ENCODE measurements around the gene KATNA1.

KATNA1 gene

DNA sequence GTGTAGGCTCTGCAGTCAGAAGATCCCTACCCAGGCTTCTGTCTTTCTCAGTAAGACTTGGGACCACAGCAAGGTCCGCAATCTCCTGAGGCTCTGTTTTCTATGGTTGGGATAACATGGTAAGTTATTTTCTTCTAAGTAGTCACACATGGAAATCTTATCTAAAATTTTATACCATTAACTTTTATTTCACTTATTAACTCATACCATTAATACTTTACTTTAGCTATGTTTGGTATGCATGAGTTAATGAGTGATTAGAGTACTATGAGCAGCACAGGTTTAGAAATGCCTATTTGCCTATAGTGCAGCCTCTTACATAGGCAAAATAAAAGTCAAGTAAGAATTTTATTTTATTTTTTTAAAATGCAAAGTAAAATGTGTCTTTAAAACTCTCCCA is 55.1 kb downstream of the KATNA1 start:
- no peak overlapping the region for H3K4me3 ChIP-seq (ENCODE audit: insufficient read depth in 1 of 2, low read depth in 1 of 2, low read length in 2 of 2)
- no peak overlapping the region for H3K9ac ChIP-seq (ENCODE audit: low read length)
- H4K91ac ChIP-seq (ENCODE audit: low read length): no peak overlapping the region
- H3K18ac ChIP-seq (ENCODE audit: low read depth in 1 of 2, low read length in 2 of 2): no peak overlapping the region
- no peaks in the 10 kb centered on the region for H3K27me3 ChIP-seq (ENCODE audit: control insufficient read depth in 1 of 2, insufficient read depth in 1 of 2, low read length in 2 of 2)
- H2BK15ac ChIP-seq (ENCODE audit: low read depth, poor library complexity, severe bottlenecking): no peak overlapping the region
- H3K4me2 ChIP-seq (ENCODE audit: low read length, poor library complexity, severe bottlenecking): peak overlapping the region; percentile 40
- H3K36me3 ChIP-seq (ENCODE audit: control insufficient read depth in 1 of 2, insufficient read depth in 2 of 2, low read depth in 1 of 2, low read length in 2 of 2): peaks cover 16 to 82% of the 10 kb centered on the region in 2 experiments
- H3K23ac ChIP-seq (ENCODE audit: low read length in 2 of 2): no peak overlapping the region
- no peak overlapping the region for H3K4ac ChIP-seq (ENCODE audit: low read depth in 1 of 2, low read length in 2 of 2)
- H3K9me3 ChIP-seq (ENCODE audit: control insufficient read depth, low read length): no peaks in the 10 kb centered on the region
- H3K4me1 ChIP-seq (ENCODE audit: control insufficient read depth, insufficient read depth, low read depth, low read length): peaks cover 5% of the 10 kb centered on the region
- H2BK12ac ChIP-seq (ENCODE audit: low read length in 2 of 2): no peak overlapping the region
- no peak overlapping the region for H2BK120ac ChIP-seq (ENCODE audit: low read depth, low read length)
- no peak for DNase-seq
- peaks cover 3% of the 10 kb centered on the region for H3K79me1 ChIP-seq (replicated peaks; ENCODE audit: low read length, poor library complexity, severe bottlenecking)
- no peak overlapping the region for H4K8ac ChIP-seq (ENCODE audit: low read length)
- H2AFZ ChIP-seq (ENCODE audit: low read depth, low read length): no peak overlapping the region
- H2AK5ac ChIP-seq (ENCODE audit: low read length, severe bottlenecking): no peak overlapping the region
- H2BK5ac ChIP-seq (ENCODE audit: low read depth, low read length, poor library complexity, severe bottlenecking): no peak overlapping the region
- peak overlapping the region; percentile 96 for H3K27ac ChIP-seq (ENCODE audit: low read length, poor library complexity, severe bottlenecking)
- no CpG with 5 or more reads among the region's 1 CpG for WGBS
- H3K14ac ChIP-seq (ENCODE audit: low read length in 2 of 2): no peak overlapping the region

DNA sequence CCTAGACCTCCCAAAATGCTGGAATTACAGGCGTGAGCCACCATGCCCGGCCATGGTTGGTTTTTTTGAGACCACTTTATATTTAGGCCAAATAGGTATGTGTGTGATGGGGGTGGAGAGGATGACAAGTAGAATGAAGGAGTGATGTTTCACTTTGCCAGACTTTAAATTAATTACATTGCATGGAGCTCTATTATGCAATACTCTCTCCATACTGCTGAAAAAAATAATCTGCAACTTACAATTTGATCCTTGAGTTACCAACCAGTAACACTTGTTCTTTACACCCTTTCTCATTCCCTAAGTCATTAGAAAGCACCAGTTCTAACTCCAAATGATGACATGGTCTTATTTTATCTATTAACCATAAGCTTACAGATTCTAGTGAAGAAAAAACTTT is 55.5 kb downstream of the KATNA1 start:
- Histone ChIP-seq H3K27me3 (ENCODE audit: control insufficient read depth in 1 of 2, insufficient read depth in 1 of 2, low read length in 2 of 2) (no peaks in the 10 kb centered on the region), H2BK5ac (ENCODE audit: low read depth, low read length, poor library complexity, severe bottlenecking) (no peak overlapping the region), H2BK12ac (ENCODE audit: low read length in 2 of 2) (no peak overlapping the region), H3K4me1 (ENCODE audit: control insufficient read depth, insufficient read depth, low read depth, low read length) (peaks cover 5% of the 10 kb centered on the region), H3K18ac (ENCODE audit: low read depth in 1 of 2, low read length in 2 of 2) (no peak overlapping the region), H3K27ac (ENCODE audit: low read length, poor library complexity, severe bottlenecking) (peak overlapping the region; percentile 88), H3K23ac (ENCODE audit: low read length in 2 of 2) (no peak overlapping the region), H3K9ac (ENCODE audit: low read length) (no peak overlapping the region), H3K4me2 (ENCODE audit: low read length, poor library complexity, severe bottlenecking) (no peak overlapping the region), H3K4me3 (ENCODE audit: insufficient read depth in 1 of 2, low read depth in 1 of 2, low read length in 2 of 2) (no peak overlapping the region), H3K36me3 (ENCODE audit: control insufficient read depth in 1 of 2, insufficient read depth in 2 of 2, low read depth in 1 of 2, low read length in 2 of 2) (peaks cover 14 to 82% of the 10 kb centered on the region in 2 experiments), H4K8ac (ENCODE audit: low read length) (no peak overlapping the region), H2BK120ac (ENCODE audit: low read depth, low read length) (no peak overlapping the region), H4K91ac (ENCODE audit: low read length) (no peak overlapping the region), H3K9me3 (ENCODE audit: control insufficient read depth, low read length) (no peaks in the 10 kb centered on the region), H3K79me1 (replicated peaks; ENCODE audit: low read length, poor library complexity, severe bottlenecking) (peaks cover 3% of the 10 kb centered on the region), H3K14ac (ENCODE audit: low read length in 2 of 2) (no peak overlapping the region), H2AK5ac (ENCODE audit: low read length, severe bottlenecking) (peak overlapping the region; percentile 31), H2AFZ (ENCODE audit: low read depth, low read length) (no peak overlapping the region), H3K4ac (ENCODE audit: low read depth in 1 of 2, low read length in 2 of 2) (no peak overlapping the region), H2BK15ac (ENCODE audit: low read depth, poor library complexity, severe bottlenecking) (no peak overlapping the region)
- no peak for DNase-seq
- no CpG with 5 or more reads among the region's 2 CpGs for WGBS

DNA sequence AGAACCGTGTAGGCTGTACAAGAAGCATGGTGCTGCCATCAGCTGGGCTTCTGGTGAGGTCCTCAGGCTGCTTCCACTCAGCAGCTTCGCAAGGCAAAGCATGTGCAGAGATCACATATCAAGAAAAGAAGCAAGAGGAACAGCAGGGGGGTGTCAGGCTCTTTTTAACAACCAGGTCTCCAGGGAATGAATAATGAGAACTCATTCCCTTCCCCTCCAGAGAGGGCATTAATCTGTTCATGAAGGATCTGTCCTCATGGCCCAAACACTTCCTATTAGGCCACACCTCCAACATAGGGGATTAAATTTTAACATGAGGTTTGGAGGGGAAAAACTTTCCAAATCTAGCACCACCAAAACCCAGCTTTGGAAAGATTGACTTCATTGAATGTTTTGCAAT is 62.4 kb downstream of the KATNA1 start:
- Histone ChIP-seq H2AK5ac (ENCODE audit: low read length, severe bottlenecking) (no peak overlapping the region), H3K4me3 (ENCODE audit: insufficient read depth in 1 of 2, low read depth in 1 of 2, low read length in 2 of 2) (no peak overlapping the region), H3K23ac (ENCODE audit: low read length in 2 of 2) (no peak overlapping the region), H3K14ac (ENCODE audit: low read length in 2 of 2) (no peak overlapping the region), H3K4me2 (ENCODE audit: low read length, poor library complexity, severe bottlenecking) (no peak overlapping the region), H3K27me3 (ENCODE audit: control insufficient read depth in 1 of 2, insufficient read depth in 1 of 2, low read length in 2 of 2) (no peaks in the 10 kb centered on the region), H3K18ac (ENCODE audit: low read depth in 1 of 2, low read length in 2 of 2) (no peak overlapping the region), H3K79me1 (replicated peaks; ENCODE audit: low read length, poor library complexity, severe bottlenecking) (peaks cover 6% of the 10 kb centered on the region), H3K4me1 (ENCODE audit: control insufficient read depth, insufficient read depth, low read depth, low read length) (no peaks in the 10 kb centered on the region), H2BK15ac (ENCODE audit: low read depth, poor library complexity, severe bottlenecking) (no peak overlapping the region), H2BK120ac (ENCODE audit: low read depth, low read length) (no peak overlapping the region), H4K91ac (ENCODE audit: low read length) (no peak overlapping the region), H3K9me3 (ENCODE audit: control insufficient read depth, low read length) (no peaks in the 10 kb centered on the region), H3K27ac (ENCODE audit: low read length, poor library complexity, severe bottlenecking) (no peak overlapping the region), H2BK12ac (ENCODE audit: low read length in 2 of 2) (no peak overlapping the region), H2AFZ (ENCODE audit: low read depth, low read length) (no peak overlapping the region), H4K8ac (ENCODE audit: low read length) (no peak overlapping the region), H3K4ac (ENCODE audit: low read depth in 1 of 2, low read length in 2 of 2) (no peak overlapping the region), H3K9ac (ENCODE audit: low read length) (no peak overlapping the region), H3K36me3 (ENCODE audit: control insufficient read depth in 1 of 2, insufficient read depth in 2 of 2, low read depth in 1 of 2, low read length in 2 of 2) (peaks cover 7 to 72% of the 10 kb centered on the region in 2 experiments), H2BK5ac (ENCODE audit: low read depth, low read length, poor library complexity, severe bottlenecking) (no peak overlapping the region)
- no peak for DNase-seq
- 97% methylated on average over 2 of the region's 2 CpGs for WGBS

DNA sequence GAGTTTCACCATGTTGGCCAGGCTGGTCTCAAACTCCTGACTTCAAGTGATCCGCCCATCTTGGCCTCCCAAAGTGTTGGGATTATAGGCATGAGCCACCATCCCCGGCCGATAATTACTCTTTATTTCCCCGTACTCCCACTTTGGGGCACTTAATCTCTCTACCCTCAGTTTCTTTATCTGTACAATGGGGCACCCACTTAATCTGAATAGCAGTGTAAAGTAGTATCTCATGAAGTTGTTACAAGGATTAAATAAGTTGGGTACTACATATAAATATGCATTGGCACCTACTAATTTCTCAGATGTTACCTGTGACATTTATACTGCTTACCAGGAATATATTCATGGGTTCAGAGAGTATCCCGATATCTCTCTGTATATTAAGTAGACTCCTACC is 67.2 kb downstream of the KATNA1 start:
- Histone ChIP-seq H3K4me1 (ENCODE audit: control insufficient read depth, insufficient read depth, low read depth, low read length) (no peaks in the 10 kb centered on the region), H3K4ac (ENCODE audit: low read depth in 1 of 2, low read length in 2 of 2) (no peak overlapping the region), H2BK120ac (ENCODE audit: low read depth, low read length) (no peak overlapping the region), H3K4me2 (ENCODE audit: low read length, poor library complexity, severe bottlenecking) (no peak overlapping the region), H4K91ac (ENCODE audit: low read length) (no peak overlapping the region), H3K9ac (ENCODE audit: low read length) (no peak overlapping the region), H3K27me3 (ENCODE audit: control insufficient read depth in 1 of 2, insufficient read depth in 1 of 2, low read length in 2 of 2) (no peaks in the 10 kb centered on the region), H3K9me3 (ENCODE audit: control insufficient read depth, low read length) (no peaks in the 10 kb centered on the region), H3K36me3 (ENCODE audit: control insufficient read depth in 1 of 2, insufficient read depth in 2 of 2, low read depth in 1 of 2, low read length in 2 of 2) (peaks cover 8 to 60% of the 10 kb centered on the region in 2 experiments), H2AFZ (ENCODE audit: low read depth, low read length) (no peak overlapping the region), H2BK5ac (ENCODE audit: low read depth, low read length, poor library complexity, severe bottlenecking) (no peak overlapping the region), H2BK15ac (ENCODE audit: low read depth, poor library complexity, severe bottlenecking) (no peak overlapping the region), H3K4me3 (ENCODE audit: insufficient read depth in 1 of 2, low read depth in 1 of 2, low read length in 2 of 2) (no peak overlapping the region), H3K23ac (ENCODE audit: low read length in 2 of 2) (no peak overlapping the region), H2BK12ac (ENCODE audit: low read length in 2 of 2) (no peak overlapping the region), H3K79me1 (replicated peaks; ENCODE audit: low read length, poor library complexity, severe bottlenecking) (peaks cover 19% of the 10 kb centered on the region), H2AK5ac (ENCODE audit: low read length, severe bottlenecking) (no peak overlapping the region), H3K18ac (ENCODE audit: low read depth in 1 of 2, low read length in 2 of 2) (no peak overlapping the region), H4K8ac (ENCODE audit: low read length) (no peak overlapping the region), H3K27ac (ENCODE audit: low read length, poor library complexity, severe bottlenecking) (no peak overlapping the region), H3K14ac (ENCODE audit: low read length in 2 of 2) (no peak overlapping the region)
- 100% methylated on average over 2 of the region's 5 CpGs for WGBS
- no peak for DNase-seq

Measured in mesenchymal stem cell (in vitro differentiated cells and primary cell).